Measurements from ENCODE around the gene TRDMT1. TPM values are rescaled to one million over a fixed set of nuclear protein-coding genes. Genes with fewer than 3 reads are reported as not detected.

The TRDMT1 gene
- total RNA-seq, 1 experiment from 2014 or later, result 20.2 TPM

GRCh38 chr10:17195083-17195482, 6.4 kb downstream of the TRDMT1 start:
- no peak overlapping the region for H3K4ac ChIP-seq (ENCODE audit: low read depth, low read length)
- no peak overlapping the region for H2BK120ac ChIP-seq (ENCODE audit: low read depth, low read length, poor library complexity, severe bottlenecking)
- no peak overlapping the region for H3T11ph ChIP-seq (ENCODE audit: low read length)
- no peak overlapping the region for H3K27ac Mint-ChIP-seq
- no peaks in the 10 kb centered on the region; the same call in 1 of the 2 replicates for H3K4me1 ChIP-seq (ENCODE audit: insufficient read depth, low read length)
- no peak overlapping the region for H2BK12ac ChIP-seq (ENCODE audit: insufficient read length, low read depth, low read length)
- H3K79me2 ChIP-seq (ENCODE audit: insufficient read depth, low read length), result no peaks in the 10 kb centered on the region
- H2BK20ac ChIP-seq (ENCODE audit: low read depth, low read length, poor library complexity, severe bottlenecking), result no peak overlapping the region
- H3K27me3 Mint-ChIP-seq (ENCODE audit: low read depth), result no peaks in the 10 kb centered on the region
- H3K27me3 ChIP-seq (ENCODE audit: insufficient read depth, low read length), result no peaks in the 10 kb centered on the region
- no peak overlapping the region for H3K27ac ChIP-seq (ENCODE audit: insufficient read length, low read depth, low read length)
- no peak overlapping the region for H3K4me2 ChIP-seq (ENCODE audit: insufficient read depth, insufficient read length, low read length)
- H4K8ac ChIP-seq (replicated peaks; ENCODE audit: insufficient read length, low read depth, low read length), result no peak overlapping the region
- H3K79me1 ChIP-seq (ENCODE audit: insufficient read depth, low read depth, low read length, poor library complexity, severe bottlenecking), result peaks cover 2% of the 10 kb centered on the region
- peaks cover 2 to 7% of the 10 kb centered on the region in 2 experiments; a peak in 4 of 5 replicates for H3K9me3 Mint-ChIP-seq
- H3K36me3 Mint-ChIP-seq (ENCODE audit: insufficient read depth in 1 of 3, low read depth in 3 of 3), result peaks cover 0 to 6% (median 0%) of the 10 kb centered on the region in 3 experiments; a peak in 3 of 7 replicates
- H3K9ac ChIP-seq (ENCODE audit: extremely low read depth, insufficient read length, low read length), result no peak overlapping the region
- H4K20me1 ChIP-seq (ENCODE audit: control insufficient read depth, insufficient read depth, insufficient read length), result no peaks in the 10 kb centered on the region
- no peak overlapping the region for H2AFZ ChIP-seq (ENCODE audit: low read length)
- TF ChIP-seq, protein P1, sequence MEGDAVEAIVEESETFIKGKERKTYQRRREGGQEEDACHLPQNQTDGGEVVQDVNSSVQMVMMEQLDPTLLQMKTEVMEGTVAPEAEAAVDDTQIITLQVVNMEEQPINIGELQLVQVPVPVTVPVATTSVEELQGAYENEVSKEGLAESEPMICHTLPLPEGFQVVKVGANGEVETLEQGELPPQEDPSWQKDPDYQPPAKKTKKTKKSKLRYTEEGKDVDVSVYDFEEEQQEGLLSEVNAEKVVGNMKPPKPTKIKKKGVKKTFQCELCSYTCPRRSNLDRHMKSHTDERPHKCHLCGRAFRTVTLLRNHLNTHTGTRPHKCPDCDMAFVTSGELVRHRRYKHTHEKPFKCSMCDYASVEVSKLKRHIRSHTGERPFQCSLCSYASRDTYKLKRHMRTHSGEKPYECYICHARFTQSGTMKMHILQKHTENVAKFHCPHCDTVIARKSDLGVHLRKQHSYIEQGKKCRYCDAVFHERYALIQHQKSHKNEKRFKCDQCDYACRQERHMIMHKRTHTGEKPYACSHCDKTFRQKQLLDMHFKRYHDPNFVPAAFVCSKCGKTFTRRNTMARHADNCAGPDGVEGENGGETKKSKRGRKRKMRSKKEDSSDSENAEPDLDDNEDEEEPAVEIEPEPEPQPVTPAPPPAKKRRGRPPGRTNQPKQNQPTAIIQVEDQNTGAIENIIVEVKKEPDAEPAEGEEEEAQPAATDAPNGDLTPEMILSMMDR (conservative IDR thresholded peaks at IDR 0.05), result no peak
- H3K4me1 Mint-ChIP-seq, result peaks cover 41 to 45% of the 10 kb centered on the region in 2 experiments
- no peak overlapping the region for H4K91ac ChIP-seq (ENCODE audit: insufficient read length, low read depth, low read length)
- H3K4me3 Mint-ChIP-seq, result no peak overlapping the region
- no peak overlapping the region for H2BK5ac ChIP-seq (ENCODE audit: insufficient read length, low read length)
- no peak overlapping the region for H3K18ac ChIP-seq (ENCODE audit: insufficient read length, low read depth, low read length)
- H4K5ac ChIP-seq (ENCODE audit: insufficient read length, low read depth, low read length), result no peak overlapping the region
- no CpG with 5 or more reads among the region's 5 CpGs for WGBS (ENCODE audit: extremely low coverage, insufficient read length, low lambda C conversion rate)
- no peak overlapping the region for H3K14ac ChIP-seq (ENCODE audit: insufficient read depth, low read length)
- H3K56ac ChIP-seq (ENCODE audit: insufficient read length, low read depth, low read length), result no peak overlapping the region
- H3K9me3 ChIP-seq (ENCODE audit: control insufficient read depth, low read depth, low read length), result no peaks in the 10 kb centered on the region
- no peak overlapping the region for H3K23ac ChIP-seq (ENCODE audit: insufficient read length, low read depth, low read length)
- no peak for DNase-seq
- H2AK5ac ChIP-seq (ENCODE audit: insufficient read length, low read length), result no peak overlapping the region
- peaks cover 3% of the 10 kb centered on the region for H3K23me2 ChIP-seq (ENCODE audit: insufficient read length, low read depth, low read length, poor library complexity, severe bottlenecking)
- H2BK15ac ChIP-seq (ENCODE audit: low read depth, low read length), result no peak overlapping the region

All from H9 (cell line).